HG03378 (cell line): ENCODE results near the gene ARHGAP26.

Experiments used
- ATAC-seq: cut with Tn5 transposase; IDR thresholded peaks from one replicate; pipeline ENCODE4 v1.9.1; 2021; ENCODE audit warnings: mild to moderate bottlenecking, moderate library complexity; ENCODE audit not compliant: unreplicated experiment

ARHGAP26 gene, protein sequence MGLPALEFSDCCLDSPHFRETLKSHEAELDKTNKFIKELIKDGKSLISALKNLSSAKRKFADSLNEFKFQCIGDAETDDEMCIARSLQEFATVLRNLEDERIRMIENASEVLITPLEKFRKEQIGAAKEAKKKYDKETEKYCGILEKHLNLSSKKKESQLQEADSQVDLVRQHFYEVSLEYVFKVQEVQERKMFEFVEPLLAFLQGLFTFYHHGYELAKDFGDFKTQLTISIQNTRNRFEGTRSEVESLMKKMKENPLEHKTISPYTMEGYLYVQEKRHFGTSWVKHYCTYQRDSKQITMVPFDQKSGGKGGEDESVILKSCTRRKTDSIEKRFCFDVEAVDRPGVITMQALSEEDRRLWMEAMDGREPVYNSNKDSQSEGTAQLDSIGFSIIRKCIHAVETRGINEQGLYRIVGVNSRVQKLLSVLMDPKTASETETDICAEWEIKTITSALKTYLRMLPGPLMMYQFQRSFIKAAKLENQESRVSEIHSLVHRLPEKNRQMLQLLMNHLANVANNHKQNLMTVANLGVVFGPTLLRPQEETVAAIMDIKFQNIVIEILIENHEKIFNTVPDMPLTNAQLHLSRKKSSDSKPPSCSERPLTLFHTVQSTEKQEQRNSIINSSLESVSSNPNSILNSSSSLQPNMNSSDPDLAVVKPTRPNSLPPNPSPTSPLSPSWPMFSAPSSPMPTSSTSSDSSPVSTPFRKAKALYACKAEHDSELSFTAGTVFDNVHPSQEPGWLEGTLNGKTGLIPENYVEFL

DNA sequence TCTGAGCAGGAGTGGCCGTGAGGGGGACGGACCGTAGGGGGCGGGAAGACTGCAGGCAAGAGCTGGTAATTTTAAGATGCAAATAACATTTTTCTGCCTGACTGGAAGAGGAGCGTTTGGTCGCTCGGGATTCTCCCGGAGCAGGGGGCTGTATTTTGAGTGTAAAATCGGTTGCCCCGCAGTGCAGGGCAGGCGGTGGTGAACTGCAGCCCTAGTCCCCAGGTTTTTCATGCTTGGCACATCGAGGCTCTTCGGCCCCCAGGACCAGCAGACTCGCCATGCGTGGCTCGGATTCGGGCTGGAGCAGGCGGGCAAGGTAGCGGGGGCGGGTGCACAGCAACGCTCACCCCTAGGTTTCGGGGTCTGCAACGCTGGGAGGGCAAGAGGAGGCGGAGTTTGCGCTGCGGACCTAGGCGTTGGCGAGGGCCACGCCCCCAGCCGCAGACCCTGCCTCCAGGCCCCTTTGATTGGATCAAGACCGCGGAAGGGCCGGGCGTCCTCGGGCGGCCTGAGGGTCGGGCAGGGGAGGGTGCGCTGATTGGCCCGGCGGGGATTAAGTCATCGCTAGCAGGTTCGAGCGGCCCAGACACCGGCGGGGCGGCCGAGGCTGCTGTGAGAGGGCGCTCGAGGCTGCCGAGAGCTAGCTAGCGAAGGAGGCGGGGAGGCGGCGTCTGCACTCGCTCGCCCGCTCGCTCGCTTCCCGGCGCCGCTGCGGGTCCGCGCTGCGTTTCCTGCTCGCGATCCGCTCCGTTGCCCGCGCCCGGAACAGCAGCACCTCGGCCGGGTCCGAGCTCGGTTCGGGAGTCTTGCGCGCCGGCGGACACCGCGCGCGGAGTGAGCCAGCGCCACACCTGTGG, at the start of gene ARHGAP26:
ARHGAP26 (plus strand) TSS at position 585 of the 857 bp plus-strand sequence. CDS start 385 bp downstream, outside the sequence.
- peak; percentile 93 for ATAC-seq

DNA sequence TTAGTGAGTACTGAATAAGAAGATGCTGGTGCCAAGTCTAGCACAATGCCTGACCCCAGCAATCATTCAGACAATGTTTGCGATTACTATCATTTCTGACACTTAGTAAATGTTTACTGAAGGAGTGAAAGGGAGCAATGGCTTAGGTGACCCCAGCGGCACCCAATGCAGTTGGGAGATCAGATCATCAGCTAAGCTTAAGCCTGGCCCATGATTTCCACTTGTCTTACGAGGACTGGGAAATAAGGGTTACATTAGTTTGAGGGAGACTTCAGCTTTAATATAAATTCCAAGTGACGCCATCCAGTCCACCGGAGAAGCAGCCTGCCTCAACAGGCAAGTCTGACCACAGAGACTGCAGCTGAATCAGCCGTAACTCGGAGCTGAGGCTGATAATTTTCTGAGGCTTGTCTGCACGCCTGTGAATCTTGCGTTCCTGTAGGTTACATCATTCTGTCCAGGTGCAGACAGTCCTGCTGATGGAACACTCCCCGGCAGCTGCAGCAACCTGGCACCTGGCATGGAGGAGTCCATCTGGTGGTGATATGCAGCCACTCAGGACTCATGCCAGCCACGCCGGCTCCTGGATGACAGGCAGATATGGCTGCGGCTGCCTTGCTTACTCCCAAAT, 49.4 kb upstream of the ARHGAP26 start:
- ATAC-seq = no peak

DNA sequence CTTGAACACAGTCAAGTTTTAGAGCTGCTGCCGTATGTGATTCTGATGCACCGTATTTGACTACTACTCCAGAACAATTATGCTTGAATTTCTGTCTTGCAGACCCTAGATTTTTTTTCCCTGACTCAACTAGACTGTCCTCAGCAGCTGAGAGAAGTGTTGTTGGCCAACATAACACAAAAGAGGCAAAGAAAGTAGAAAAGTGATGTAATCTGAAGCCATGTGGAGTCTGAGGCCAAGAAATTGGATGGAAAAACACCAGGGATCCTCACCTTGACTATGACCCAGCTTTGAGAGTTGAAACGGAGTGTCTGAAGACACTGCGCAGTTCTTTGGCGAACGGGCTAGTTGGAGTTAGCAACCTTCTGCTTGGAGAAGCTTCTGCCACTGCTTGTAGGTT, 48.0 kb upstream of the ARHGAP26 start:
- ATAC-seq = no peak

DNA sequence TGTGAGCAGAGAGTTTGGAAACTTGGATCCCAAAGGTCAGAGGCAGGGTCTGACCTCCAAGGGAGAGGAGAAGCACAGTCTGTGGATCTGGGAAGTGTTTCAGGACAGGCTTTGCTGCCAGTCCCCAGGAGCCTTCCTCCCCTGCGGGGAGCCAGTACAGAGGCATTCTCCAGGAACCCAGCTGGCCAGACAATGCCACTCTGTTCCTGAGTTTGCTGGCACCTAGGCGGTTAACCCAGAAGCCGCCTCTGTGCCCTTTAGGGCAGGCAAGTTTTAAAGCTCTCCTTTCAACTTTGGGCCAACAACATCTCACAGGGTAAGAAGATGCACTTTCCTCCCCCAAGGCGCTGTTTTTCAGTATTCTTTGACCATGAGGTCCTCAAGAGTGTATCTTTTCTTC, 47.3 kb upstream of the ARHGAP26 start:
- ATAC-seq = no peak

DNA sequence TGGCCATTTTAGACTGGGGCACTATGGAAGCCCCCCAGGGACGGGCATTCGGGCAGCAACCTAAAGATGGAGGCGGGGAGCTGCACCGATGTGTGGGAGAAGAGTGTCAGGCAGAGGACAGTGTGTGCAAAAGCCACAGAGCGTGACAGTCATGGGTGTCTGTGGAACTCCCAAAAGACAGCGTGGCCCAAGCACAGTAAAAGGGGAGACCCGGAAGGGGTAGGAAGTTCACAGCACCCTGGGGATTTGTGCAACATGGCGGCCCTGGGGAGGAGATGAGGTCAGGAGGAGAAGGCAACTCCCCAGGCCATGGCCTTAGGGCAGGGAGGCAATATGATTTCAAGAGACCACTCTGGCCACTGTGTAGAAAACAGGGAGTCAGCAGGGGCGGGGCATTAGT, 45.4 kb upstream of the ARHGAP26 start:
- ATAC-seq = no peak

DNA sequence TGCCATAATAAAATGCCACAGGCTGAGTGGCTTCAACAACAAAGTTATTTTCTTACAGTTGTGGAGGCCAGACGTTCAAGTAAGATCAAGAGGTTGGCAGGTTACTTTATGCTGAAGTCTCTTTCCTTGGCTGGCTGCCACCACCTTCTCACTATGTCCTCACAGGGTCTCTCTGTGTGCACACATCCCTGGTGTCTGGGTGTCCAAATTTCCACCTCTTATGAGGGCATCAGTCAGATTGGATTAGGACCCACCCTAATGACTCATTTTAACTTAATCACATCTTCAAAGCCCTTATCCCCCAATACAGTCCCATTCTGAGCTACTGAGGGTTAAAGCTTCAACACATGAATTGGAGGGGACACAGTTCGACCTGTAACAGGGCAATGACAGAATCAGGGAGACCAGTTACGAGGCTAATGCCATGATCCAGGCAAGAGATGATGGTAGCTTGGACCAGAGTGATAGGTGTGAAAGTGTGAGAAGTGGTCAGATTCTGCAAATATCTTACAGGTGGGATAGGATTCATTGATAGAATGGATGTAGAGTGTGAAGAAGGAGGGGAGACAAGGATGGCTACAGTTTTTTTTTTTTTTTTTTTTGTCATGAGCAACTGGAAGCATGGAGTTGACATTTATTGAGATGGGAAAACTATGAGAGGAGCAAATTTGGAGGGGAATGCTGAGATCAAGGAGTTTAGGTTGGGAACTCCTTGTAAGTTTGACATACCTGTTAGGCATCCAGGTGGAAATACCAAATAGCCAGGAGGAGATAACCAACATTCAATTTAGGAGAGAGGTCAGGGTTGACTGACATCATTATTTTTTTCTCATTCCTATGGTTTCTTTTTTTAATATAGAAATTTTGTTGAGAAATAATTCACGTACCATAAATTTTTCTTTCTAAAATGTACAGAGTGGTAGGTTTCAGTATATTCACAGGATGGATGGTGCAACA, 44.7 kb upstream of the ARHGAP26 start:
- ATAC-seq = no peak

DNA sequence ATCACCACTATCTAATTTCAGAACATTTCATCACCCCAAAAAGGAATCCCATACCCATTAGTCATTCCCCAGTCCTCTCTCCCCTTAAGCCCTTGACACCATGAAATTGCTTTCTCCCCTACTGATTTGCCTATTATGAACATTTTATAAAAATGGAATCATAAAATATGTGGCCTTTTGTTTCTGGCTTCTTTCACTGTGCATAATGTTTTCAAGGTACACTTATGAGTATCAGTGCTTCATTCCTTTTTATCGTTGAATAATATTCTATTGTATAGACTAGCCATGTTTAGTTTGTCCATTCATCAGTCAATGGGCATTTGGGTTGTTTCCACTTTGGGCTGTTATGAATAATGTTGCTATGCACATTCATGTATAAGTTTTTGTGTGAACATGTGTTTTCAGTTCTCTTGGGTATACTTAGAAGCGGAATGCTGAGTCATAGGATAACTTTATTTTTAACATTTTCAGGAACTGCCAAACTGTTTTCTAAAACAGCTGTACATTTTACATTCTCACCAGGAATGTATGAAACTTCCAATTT, 43.9 kb upstream of the ARHGAP26 start:
- peak; percentile 66 for ATAC-seq

DNA sequence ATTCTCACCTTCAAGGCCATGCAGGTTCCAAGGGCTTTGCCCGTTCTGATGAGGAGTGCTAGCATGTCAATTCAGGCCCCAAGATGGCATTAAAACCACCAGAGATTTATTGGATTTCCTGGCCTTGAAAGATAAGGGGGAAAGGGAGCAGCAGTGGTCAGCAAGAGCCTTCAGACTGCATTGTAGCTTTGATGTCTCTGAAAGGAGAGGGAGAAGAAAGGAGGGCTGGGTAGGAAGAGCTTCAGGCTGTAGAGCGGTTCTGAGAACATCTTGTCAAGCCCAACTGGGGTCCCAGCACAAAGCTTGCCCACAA, 42.5 kb upstream of the ARHGAP26 start:
- no peak for ATAC-seq

DNA sequence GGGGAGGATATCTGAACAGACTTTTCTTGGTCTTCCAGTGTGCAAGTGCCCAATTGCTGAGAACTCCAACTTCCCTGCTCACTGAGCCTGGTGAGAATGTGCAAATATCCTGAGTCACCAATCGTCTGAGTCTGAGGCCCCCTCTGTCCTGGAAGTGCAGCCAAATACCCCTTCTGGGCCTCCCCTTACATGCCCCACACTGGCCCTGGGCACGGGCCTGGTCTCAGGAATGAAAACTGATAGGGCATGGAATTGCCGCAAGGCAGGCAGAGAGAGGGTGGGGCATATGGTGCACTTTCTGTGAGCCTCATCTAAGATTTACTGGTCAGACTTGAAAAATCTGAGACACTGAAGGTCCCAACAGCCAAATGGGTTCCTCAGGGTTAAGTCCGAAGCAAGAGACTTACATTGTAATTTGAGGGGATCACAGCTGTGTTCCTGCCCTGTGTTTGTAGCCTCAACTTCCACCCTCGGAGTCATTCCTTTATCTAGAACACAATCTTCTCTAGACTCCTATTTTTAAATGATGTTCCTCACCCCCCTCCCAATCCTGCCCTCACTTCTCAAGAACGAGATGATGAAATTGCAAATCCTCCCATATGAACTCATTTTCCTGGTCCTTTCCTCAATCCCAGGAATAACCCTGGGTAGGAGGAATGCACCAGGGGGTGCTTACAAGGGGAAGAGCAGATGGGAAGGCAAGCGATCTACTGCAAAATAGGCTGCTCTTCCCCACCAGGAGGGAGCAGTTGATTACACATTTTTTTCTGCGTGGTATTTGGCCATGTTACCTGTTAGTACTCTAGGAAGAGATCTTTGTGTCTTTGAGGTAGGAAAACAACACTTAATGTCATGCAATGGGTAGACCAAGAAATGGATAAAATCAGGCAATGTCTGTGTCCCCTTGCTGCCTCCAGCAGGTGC, 34.6 kb upstream of the ARHGAP26 start:
- ATAC-seq = no peak

DNA sequence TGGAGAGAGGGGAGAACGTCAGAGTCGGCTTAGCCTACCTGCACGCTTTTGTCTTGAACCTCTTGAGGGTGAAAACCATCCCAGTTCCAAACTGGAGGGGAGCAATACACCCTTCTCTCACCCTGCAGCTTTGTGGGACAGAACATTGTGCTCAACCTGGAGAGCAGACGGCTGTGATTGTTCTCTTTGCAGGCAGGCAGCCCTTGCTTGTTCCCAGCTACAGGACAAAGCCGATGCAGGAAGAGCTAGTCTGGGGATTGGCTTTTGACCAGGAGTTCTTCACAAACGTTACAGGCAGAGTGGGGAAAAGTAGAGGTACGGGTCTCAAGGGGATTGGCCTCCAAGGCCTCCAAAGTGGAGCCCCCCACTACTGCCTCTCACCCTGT, 33.9 kb upstream of the ARHGAP26 start:
- no peak for ATAC-seq

DNA sequence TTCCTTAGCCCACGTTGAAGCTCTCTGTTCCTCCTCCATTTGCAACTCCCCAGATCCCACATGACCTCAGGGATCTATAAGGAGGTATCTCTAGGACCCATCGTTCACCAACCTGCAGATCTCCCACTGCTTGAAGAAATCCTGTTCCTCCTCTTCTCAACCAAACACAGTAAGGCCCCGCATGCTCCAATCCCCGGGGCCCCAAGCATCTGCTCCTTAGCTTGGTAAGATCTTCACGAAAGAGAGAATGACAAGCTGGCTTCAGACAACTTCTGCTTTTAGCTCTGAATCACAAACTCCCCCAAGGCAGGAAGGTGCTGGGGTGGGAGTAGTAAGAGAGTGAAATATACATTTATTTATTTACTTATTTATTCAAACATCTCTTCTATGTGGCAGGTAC, 33.0 kb upstream of the ARHGAP26 start:
- ATAC-seq = no peak

DNA sequence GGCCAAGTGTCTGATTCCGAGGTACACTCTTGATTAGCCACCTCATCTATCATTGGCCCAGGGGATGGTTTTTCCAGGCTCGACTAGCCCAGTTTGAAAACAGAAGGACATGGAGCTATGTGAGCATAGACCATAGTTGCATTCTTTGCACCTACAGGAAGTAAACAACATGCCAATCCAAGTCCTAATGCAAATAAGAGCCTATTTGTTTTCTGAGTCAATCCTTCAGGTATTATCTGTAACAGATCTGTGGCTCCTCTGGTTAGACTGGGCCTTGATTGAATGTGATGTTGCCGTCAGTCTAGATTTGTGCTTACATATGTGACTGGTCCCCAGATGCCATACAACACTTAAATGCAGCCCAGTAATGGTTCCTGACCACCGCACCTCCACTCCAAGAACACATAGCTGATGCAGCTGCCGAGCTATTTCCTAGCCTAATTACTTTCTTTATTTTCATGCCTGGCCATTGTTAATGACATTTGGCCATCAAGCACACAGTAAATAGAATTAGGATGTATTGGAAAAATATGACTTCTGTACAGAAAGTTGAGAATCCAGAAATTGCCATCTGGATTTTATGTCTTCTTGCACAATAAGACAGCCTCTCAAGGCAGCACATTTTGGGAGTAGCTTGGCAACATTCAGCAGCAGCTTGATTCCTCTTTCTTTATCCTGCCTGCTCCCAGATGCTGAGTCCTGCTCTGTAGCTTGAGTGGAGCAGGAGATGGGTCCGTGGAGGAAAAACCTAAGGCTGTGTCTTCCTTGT, 29.5 kb upstream of the ARHGAP26 start:
- no peak for ATAC-seq

DNA sequence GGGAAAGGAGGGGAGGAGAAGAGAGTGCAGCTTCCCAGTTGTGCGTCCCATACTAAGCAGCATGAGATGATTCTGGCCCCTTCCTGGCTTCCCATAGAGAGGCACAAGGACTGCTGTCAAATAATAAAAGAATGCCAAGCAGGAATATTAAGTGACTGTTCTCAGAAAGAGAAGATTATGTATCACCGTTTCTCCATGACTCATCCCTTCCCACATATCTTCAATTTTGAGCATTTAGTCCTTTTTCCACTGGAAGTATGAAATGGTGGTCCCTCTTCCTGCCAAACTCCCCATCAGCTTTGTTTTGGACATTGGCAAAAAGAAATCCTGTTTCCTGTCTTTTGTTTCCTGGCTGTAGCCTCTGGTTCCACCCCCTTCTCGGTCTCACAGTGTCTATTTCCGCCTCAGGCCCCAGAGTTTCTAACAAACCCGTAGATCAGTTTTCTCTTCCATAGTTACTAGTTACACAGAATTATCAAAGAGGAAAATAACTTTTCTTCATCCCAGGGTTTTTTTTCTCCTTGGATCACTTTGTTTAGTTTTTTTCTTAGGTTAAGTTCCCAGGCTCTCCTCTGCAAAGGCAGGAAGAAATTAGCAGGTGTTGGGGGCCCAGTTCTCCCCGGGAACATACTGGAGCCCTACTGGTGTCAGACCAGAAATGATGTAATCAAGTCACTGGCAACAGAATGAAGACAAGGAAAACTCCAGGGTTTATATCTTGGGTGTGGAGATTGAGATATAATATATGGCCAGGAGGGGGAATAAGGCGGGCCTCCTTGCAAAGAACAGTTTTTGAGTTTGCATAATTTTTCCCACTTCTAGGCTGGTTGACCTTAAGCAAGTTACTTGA, 26.4 kb upstream of the ARHGAP26 start:
- ATAC-seq = no peak

DNA sequence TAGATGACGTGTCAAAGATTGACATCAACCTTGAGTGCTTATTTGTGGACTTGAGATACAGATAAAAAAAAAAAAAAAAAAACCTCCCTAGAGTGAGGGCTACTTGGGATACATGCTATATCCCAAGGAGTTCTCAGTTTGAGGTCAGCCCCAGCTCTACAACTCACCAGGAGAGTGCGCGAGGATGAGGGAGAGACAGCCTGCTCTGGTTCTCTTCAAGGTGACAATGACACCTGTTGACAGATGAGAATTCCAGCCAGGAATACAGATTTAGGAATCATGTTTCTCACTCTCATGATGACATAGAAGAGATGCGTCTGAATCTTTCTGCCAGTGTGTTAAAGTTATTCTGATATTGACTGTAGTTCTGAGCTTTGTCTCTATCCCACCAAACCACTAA, 24.9 kb upstream of the ARHGAP26 start:
- ATAC-seq = no peak

DNA sequence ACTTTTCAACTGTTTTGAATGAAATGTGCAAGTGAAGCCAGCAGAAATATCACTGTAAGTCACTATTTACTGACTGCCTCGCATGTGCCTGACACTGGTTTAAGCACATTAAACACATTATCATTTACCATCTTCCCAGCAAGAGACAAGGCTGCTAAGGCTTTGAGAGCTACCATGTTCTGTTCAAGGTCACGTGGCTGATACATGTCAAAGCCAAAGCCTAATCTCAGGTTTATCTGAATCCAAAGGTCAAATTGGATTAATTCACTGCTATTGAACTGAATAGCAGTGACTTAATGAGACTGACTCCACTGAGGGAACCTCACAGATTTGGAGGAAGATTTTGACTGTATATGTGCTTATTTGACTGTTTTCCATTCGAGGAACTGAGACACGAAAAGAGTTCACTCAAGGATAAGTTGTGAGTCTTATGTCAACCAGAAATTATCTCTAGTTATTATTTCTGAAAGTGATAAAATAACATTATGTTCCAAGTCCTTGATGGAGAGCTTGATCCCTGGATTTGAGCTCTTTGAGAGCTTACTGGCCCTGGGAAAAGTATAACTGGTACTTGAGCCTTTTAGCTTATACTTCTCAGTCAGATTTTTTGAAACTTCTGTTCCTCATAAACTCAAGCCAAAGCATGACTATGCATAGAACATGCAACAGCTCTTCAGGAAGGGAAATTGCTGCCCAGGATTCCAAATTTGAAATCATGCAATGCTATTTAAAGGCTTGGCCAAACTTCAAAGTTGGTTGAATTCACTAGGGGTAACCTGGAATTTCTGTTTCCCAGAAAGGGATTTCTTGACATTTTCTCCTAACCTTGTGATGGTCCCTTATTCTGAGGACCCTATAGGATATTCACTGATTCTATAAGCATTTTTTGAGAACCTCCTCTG, 23.4 kb upstream of the ARHGAP26 start:
- no peak for ATAC-seq

DNA sequence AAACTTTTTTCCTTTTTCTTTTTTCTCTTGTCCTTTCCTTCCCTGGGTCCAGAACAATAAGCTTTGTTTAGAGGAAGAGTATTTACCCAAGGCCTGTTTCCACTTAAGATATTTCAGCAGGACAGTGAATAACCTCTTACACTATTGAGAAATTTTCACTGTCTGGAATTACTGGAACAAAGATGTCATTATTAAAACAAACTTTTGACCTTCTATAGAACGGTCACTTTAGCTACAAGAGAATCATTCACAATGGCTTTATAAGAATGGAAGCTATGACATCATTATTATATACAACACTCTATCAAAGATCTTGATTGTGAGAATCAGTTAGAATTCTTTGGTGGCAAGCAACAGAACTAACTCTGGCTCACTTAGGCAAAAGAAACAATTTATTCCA, 22.0 kb upstream of the ARHGAP26 start:
- ATAC-seq = no peak
